ENCODE results near the gene CHRNA7.
"Not testable (repeated sequence)": the region's sequence is repeated elsewhere in the genome, so short reads cannot be mapped to it uniquely, and the experiment has no call there.

The CHRNA7 gene

DNA sequence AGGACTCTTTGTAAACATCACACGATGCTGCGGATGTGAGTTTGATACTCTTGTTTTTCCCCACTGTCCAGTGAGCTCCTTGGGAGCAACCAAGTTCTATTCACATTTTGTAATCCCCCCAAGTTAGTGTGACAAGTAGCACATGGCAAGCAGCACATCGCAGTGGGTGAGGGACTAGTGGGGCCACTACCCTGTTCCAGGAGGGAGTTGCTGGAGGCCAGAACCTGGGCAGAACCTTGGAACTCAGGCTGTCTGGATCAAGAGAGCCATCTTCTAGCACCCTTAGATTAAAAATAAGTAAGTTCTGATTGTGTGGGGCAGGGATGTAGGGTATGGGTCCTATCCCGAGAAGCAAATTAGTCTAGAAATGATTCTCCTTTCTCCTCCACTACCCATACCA, 91.7 kb downstream of the CHRNA7 start:
- DNase-seq = no peak

DNA sequence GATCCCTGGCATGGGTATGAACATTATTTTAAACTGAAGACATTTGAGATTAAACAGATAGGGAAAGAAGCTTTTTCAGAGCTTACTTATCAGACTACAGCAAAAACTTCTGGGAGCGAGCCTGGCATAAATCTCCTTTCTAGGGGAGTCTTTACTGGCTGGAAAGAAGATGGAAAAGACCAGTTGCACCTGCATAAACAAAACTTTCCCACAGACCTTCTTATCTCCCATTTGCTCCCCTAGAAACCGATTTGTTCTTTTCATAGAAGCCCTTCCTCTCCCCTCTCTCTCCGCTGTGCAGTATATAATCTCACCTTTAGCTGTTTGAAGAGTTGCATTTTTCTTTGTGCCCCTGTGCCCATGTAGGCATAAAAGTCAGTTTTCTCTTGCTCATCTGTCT, 93.2 kb downstream of the CHRNA7 start:
- no peak for DNase-seq

DNA sequence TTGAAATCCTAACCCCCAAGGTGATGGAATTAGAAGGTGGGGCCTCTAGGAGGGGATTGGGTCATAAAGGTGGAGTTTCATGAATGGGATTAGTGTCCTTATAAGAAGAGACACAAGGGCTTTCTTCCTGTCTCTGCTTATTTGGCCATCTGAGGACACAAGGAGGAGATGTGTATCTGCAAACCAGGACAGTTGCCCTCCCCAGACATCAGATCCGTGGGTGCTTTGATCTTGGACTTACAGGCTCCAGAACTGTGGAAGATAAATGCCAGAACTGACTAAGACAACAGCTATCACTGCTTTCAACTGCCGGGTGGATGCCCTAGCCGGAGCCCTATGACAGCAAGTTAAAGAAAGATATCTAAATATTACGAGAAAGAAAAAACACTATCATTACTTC, 94.4 kb downstream of the CHRNA7 start:
- DNase-seq = no peak

DNA sequence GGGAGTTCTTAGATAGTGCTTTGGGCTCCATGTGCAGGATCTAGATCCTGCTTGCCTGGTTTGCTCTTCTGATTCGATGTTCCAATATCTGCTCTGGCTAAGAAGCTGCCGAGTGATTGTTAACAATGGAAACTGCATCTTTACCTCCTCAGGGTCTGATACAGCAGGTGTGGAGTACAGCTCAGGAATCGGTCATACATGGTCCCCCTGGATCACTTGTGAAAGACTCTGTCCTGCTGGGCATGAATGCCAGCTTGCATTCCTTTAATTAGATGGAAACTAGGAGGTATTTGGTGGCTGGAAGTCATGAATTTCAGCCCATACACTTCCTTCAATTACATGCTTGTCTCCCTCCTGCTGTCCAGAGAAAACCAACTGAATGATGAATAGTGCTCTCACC, 95.3 kb downstream of the CHRNA7 start:
- DNase-seq = no peak

DNA sequence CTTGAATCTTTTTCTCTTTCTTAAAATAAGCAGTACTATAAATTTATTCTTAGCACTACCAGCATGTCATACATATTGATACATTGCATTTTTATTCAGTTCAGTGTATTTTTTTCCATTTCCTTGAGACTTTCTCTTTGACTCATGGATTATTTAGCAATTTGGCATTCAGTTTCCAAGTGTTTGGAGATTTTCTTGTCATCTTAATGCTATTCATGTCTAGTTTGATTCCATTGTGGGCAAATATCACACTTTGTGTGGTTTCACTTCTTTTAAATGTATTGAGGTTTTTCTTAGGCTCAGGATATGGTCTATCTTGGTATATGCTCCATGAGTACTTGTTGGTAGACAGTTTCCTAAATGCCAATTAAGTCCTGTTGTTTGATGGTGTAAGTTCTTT, 99.5 kb downstream of the CHRNA7 start:
- DNase-seq = no peak

DNA sequence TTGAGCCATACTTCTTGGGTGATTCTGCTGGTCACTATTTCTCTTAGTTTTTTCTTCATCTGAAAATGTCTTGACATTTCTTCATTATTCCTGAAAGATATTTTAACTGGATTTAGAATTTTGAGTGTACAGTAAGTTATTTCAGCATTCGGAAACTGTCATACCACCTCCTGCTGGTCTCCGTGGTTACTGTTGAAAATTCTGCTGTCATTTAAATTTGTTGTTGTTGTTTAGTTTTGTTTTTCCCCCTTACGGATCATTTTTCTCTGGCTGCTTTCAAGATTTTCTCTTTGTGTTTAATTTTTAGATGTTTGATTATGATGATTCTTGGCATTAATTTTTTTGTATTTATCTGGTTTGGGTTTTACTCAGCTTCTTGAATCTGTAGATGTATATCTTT, 100.5 kb downstream of the CHRNA7 start:
- no peak for DNase-seq

DNA sequence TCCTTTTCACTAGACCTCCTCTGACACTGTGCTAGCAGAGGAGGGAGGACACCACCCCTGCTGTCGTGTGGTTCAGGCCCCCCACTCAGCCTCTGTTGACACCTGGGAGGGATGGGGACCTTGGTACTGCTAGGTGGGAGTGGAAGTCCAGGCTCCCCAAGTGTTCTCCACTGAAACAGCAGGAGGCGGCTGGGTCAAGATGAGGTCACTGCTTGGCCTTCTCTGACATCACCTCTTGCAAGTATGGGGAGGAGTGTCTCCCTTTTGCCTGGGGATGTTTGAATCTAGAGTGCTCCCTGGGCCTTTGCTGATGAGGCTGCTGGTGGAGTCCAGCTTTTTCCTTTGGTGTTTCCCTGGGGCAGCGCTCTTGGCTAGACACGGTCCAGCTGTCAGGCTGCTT, 101.5 kb downstream of the CHRNA7 start:
- DNase-seq = no peak

DNA sequence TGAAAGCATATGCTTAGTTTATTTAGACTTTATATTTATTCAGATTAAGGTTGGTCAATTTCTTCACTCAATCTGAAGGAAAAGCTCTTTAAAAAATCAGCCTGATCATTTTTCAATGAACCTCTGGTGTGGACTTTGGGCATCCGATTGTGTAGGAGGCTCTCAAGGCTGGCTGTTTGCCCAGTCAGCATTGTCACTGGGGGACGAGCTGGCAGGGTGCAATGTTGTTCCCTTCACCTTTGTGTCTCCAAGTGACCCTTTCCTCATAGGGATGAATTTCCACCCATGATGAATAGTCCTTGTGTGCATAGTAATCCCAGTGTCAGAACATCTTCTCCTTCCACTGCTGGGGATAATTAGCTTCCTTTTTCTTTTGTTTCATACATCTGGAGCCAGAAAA, 102.5 kb downstream of the CHRNA7 start:
- DNase-seq = no peak

DNA sequence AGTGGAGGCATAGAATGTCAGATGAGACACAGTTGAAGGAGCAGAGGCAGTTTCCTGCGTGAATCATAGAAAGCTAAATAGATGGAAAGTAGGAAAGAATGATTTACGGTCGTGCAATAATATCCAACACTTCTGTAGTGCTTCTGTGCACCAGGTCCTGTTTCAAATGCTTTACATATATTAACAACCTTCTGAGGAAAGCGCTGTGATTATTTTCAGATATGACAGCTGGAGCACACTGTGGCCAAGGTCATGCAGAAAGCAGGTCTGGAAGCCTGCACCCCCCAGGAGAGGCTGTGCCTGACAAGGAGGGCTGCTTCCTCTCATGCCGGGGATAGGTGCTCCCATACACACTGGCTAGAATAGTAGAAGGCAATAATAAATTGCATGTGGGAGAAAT, 104.5 kb downstream of the CHRNA7 start:
- DNase-seq = no peak

DNA sequence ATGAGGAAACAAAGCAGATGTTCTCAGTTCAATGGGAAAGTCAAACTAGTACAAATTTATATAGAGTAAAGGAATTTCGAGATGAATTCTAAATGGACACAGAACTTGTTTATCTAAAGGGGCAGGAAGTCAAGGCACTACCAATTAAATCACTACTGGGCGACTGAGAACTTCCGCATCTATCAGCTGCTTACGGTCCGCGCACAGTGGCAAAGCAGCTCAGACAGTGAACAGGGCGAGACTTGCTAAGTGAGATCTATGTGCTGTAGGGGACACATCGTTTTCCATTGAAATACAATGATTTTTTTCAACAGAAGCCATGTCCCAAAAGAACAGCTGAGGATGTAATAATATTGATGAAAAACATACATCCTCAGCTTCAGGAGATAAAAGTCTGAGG, 105.0 kb downstream of the CHRNA7 start:
- DNase-seq = no peak

DNA sequence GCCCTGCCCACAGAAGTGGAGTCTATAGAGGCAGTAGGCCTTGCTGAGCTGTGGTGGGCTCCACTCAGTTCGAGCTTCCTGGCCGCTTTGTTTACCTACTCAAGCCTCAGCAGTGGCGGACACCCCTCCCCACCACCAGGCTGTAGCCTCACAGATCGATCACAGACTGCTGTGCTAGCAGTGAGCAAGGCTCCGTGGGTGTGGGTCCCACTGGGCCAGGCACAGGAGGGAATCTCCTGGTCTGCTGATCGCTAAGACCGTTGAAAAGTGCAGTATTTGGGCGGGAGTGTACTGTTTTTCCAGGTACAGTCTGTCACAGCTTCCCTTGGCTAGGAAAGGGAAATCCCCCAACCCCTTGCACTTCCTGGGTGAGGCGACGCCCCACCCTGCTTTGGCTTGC, 115.2 kb downstream of the CHRNA7 start:
- DNase-seq = not testable (repeated sequence)

DNA sequence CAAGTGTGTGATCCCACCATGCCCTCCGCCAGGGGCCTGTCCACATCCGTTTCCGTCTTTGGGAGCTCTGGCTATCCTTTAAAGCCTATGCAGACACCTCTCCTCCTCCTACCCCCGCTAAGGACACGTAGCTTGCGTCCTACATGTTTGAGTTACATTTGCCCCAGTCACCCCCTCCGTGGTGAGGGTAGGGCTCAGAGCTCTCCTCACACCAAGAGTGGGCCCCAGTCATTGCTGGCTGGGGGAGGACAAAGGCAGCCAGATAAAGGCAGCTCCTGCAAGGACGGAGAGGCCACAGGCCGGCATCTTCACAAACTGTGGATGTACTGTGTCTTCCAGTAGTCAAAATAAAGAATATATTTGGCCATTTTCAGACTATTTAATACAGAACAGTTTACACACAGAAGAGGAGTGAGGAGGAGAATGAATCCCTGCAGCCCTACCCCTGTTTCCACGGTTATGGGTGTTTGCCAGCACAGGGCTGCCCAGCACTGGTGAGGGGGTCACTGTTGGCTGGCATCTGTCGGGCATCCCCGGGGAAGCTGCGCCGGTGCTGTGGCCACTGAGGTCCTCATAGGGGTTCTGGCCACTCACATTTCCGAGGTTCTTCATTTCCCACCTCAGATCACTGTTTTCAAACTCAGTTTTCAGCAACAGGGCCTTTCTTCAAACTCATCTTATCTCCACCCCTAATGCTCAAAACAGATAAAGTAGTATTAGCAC, 118.7 kb downstream of the CHRNA7 start:
- DNase-seq = no peak

DNA sequence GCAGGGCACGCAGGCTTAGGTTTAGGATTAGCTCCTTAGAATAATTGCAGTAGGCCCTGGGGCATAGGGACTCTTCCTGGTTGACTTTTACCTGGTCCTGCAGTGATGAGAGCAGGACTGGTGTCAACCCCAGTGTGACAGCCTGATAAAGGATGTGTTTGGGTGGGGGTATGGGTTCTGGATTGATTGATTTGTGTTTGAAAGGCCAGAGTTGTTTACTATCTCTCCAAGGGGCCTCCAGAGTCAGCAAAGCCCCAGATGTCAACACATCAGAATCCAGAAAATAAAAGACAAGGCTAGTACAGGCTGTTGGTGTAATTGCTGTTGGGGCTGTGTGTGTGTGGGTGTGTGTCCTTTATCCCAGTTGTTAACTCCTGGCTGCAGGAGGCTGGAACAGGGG, 122.3 kb downstream of the CHRNA7 start:
- no peak for DNase-seq

DNA sequence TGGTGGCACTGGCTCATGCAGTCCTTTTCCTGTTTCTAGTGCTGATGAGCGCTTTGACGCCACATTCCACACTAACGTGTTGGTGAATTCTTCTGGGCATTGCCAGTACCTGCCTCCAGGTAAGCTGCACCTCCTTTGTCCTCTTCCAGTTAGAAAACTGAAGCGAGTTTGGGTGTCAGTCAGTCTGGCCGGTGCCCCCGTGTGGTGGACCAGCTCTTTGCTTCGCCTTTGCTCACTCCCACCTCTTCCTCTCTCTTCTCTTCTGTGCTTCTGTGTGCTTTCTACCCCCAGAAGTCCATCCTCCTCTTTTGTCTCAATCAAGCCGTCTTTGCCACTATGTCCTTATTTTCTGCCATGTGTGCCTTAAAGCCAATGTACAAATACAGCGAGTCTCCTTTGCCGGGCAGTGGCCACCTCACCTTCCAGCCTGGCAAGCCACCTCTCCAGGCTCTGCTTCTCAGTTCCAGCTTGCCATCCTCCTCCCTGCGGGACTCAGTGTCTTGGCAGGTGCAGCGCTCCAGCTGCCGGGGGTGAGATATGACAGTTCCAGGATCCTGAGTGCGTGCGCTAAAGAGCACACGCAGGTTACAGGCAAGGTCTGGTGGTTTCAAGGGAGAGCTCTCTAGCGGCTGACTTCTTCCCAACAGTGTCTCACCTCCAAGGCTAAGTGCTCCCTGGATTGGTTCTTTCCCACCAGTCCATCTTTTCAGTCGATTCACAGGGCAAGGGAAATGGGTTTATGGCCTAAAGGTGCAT, 123.7 kb downstream of the CHRNA7 start:
- DNase-seq = not testable (repeated sequence)

DNA sequence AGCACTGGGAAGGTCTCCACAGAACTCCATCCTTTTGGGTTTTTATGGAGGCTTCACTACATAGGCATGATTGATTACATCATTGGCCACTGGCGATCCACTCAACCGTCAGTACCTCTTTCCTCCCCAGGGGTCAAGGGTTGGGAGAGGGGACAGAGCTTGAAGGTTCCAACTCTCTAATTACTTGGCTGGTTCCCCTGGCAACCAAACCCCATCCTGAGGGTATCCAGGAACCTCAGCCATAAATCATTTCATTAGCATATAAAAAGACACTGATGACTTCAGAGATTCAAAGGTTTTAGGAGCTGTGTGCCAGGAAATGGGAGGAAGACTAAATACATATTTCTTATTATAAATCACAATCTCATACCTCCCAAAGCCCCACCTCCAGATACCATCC, 131.8 kb downstream of the CHRNA7 start:
- not testable (repeated sequence) for DNase-seq

DNA sequence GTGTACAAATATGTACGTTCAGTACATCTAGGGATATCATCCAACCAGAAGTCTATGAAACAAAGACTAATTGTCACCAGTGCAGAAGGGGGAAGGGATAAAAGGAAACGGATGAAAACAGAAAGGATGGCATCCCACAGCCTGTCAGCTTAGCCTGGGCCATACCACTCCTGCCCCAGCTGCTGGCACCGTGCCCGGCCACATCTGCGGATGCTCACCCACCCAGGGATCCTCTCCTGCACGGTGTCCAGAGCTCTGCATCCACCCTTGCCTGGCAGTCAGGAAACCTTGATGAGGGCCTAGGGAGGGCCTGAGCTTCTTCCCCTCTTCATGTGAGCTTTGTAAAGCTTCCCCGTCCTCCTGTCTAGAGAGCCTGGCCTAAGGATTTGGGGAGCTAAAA, 133.8 kb downstream of the CHRNA7 start:
- DNase-seq = not testable (repeated sequence)

DNA sequence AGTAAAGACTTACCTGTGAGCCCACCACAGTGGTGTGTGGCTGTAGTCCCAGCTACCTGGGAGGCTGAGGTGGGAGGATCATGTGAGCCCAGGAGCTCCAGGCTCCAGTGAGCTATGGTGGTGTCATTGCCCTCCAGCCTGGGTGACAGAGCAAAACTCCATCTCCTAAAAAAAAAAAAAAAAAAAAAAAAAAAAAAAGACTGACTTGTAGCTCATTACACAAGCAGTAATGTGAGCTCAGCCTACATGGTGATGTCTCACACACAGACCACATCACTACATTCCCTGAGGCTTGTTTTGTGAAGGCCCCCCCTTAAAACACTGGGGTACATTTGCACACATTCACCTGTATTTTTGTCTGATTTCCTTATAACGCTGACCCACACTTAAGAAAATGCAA, 134.4 kb downstream of the CHRNA7 start:
- not testable (repeated sequence) for DNase-seq

DNA sequence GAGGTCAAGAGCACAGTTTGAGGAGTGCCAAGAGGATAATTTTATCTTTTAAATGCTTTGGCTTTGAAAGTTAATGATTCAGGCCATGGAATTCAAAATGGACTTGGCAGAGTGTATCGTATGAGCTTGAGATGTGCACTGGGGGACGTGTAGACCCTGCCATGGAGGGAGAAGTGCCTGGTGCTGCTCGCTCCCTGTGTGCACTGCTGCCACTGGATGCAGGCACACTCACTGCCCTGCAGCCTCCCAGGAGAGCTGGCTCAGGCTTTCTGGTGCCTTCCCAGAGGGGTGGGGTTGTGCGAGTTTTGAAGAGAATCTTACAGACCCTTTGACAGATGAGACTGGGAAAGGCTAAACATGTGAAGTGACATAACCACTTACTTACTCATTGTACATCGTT, 135.5 kb downstream of the CHRNA7 start:
- DNase-seq = not testable (repeated sequence)

DNA sequence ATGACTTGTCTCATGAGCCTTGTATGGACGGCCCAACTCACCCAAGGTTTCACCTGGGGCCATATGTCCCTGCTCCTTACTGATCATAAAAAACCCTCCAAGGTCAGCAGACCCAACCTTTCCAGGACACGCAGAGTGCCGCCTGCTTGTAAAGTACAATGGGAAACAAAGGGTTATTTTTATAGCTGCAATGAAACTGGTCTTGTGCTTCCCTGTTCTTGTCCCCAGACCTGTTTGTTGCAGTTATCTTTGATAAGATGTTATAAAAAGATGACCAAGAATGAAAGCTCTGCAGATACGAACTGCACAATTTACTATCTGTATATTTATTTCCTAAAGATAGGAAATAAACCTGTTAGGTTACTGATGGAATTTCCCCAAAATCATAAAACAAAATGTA, 136.0 kb downstream of the CHRNA7 start:
- DNase-seq = not testable (repeated sequence)

DNA sequence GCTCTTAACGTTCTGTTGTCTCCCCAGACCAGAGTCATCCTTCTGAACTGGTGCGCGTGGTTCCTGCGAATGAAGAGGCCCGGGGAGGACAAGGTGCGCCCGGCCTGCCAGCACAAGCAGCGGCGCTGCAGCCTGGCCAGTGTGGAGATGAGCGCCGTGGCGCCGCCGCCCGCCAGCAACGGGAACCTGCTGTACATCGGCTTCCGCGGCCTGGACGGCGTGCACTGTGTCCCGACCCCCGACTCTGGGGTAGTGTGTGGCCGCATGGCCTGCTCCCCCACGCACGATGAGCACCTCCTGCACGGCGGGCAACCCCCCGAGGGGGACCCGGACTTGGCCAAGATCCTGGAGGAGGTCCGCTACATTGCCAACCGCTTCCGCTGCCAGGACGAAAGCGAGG, 137.6 kb downstream of the CHRNA7 start:
- DNase-seq = not testable (repeated sequence)

DNA sequence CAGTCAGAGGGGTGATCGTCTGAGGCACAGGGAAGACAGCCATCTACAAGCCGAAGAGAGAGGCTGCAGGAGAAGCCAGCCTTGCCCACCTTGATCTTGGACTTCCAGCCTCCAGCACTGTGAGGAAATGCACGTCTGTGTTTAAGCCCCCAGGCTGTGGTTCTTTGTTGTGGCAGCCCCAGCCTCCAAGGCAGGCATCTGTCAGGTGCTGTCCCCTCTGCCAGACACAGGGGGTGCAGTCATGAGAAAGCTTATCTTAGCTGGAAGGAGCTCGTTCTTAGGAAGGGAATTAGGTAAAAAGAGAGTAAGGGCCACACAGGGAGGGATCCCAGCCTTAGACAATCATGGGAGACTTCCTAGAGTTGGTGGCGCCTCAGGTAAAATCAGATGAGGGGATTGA, 150.3 kb downstream of the CHRNA7 start:
- DNase-seq = not testable (repeated sequence)

DNA sequence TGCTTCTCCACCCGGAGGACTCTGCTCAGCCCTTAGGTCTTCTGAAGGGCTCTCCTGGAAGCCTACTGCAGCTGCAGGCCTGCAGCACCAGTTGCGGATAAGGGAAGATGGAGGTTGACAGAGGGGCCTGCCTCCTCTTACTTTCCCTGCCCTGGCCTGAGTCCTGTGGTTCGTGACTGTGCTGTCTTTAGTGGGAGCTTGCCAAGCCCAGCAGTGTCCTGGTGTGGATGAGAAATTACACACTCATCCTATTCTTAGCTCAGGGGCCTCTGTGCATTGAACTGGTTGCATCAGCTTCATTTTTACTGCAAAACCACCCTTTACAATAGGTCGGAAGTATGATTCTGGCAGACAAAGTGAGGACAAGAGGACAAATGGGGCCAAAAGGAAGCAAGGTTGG, 163.5 kb downstream of the CHRNA7 start:
- not testable (repeated sequence) for DNase-seq

DNA sequence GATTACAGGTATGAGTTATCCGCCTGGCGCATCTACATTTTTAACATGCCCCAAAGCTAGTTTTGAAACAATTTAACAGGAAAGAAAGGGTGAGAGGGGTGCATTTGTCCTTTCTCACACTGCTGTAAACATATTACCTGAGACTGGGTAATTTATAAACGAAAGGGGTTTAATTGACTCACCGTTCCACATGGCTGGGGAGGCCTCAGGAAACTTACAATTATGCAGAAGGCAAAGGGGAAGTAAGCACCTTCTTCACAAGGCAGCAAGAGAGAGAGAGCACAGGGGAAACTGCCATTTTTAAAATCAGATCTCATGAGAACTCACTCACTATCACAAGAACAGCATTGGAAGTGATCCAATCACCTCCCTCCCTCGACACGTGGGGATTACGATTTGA, 165.9 kb downstream of the CHRNA7 start:
- DNase-seq = not testable (repeated sequence)

DNA sequence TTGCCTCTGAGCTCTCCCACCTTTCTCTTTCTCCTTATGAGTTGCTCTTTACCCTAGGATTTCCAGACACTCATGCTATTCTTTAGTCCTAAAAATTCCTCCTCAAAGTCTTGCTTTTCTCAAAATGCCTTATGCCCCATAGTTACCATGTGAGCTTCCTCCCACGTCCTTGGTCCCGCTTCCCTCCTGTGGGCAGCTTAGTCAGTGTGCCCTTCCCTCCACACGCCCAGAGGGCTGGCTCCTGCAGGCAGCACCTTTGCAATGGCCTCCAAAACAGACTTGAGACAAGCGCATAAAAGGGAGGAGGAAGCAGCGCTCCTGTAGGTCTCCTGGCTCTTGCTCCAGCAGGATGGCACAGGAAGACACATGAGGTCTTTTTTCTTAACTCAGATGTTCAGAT, 168.6 kb downstream of the CHRNA7 start:
- DNase-seq = not testable (repeated sequence)

DNA sequence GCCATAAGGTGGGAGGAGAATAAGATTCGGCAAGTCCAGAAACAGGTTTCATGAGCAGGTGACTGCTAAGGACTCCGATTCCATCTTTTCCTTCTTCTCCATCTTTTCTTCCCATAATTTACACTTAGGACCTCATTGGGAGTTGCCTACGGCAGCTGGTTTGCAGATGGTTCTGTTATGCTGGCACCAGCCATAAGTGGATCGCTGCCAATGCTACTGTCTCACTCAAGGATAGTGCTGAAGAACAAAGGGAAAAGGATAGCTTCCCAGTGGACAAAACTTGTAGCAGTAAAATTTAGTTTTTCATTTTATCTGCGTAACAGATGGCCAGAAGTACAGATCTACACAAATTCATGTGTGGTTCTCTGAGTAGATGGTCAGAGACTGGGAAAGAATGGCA, 178.8 kb downstream of the CHRNA7 start:
- DNase-seq = not testable (repeated sequence)
